RPMI8226 (cell line): Measurements from ENCODE around the gene PRR27.
"Not testable (repeated sequence)": the region's sequence is repeated elsewhere in the genome, so short reads cannot be mapped to it uniquely, and the experiment has no call there.

Source experiments
- DNase-seq: peaks from one replicate; pipeline ENCODE4 v3.0.0-alpha.2; 2015

PRR27 gene

DNA sequence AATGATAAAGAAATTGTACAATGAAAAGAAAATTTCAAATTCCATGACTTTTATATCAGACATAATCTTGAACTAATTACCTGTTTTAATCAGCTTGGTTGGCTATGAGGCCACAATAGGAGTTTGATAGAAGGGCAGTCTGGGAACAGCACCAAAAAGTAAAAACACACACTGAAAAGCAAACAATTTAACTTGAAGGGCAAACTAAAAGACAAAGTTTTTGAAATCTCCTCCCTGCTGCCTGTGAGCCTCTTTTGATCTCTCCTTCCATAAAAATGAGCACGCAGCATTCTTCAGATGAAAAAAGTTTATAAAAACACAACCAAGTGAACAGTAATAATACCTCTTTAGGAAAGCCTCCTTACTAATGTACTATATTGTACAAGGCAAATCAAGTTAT is 49.6 kb downstream of the PRR27 start:
- no peak for DNase-seq

GRCh38 chr4:70212752-70213151 is 58.7 kb downstream of the PRR27 start:
- DNase-seq = not testable (repeated sequence)
